ENCODE data around the gene MAN2C1. TPM values are rescaled to one million over a fixed set of nuclear protein-coding genes. Genes with fewer than 3 reads are reported as not detected.
A peak's percentile ranks its signal among the peaks of the same experiment; 100 is the strongest.

The MAN2C1 gene
- total and polyA plus RNA-seq, 4 experiments from 2014 or later, result 32.2 to 449 (median 243) TPM

DNA sequence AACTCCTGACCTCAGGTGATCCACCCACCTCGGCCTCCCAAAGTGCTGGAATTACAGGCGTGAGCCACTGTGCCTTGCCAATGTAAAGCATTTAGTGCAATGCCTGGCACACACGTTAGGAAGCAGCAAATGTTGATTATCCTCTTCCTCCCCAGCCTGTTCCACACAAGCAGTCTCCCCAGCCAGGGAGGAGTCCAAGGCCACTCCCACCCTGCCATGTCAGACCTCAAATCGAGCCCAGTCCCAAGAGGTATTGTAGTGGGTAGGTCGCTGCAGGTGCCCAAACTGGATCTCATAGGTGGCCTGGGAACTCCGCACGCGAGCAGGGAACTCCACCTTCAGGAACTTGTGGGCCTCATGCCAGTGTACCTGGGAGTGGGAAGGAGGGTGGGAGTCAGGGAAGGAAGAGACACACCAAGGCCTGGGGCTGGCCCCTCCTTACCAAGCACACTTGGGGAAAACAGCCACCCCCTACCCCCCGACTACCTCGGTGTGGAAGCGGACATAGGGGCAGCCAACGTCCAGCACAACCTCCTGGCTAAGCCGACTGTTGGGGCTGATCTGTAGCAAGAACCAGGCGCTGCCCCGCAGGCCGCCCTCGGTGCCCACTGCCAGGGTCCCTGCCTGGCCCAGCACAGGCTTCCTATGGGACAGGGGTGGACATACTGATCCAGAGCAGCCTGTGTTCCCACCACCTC lies 10.3 kb downstream of the MAN2C1 start:
- Mint-ChIP-seq H3K27ac (peak overlapping the region in 2 of 7 donors; percentile 32 to 57), H3K36me3 (peaks cover 7 to 38% of the 10 kb centered on the region in 2 donors), H3K9me3 (no peaks in the 10 kb centered on the region), H3K4me3 (no peak overlapping the region), H3K4me1 (peaks cover 0 to under 1% (median 0%) of the 10 kb centered on the region in 4 donors), H3K27me3 (no peaks in the 10 kb centered on the region)
- Histone ChIP-seq H3K9me3 (ENCODE audit: control insufficient read depth in 1 of 2, low read length in 2 of 2) (no peaks in the 10 kb centered on the region), H3K4me1 (ENCODE audit: insufficient read depth, low read length) (no peaks in the 10 kb centered on the region), H3K4me3 (ENCODE audit: low read length in 2 of 2) (no peak overlapping the region), H3K27ac (ENCODE audit: low read depth, low read length) (no peak overlapping the region), H3K36me3 (ENCODE audit: insufficient read depth, low read length) (peaks cover 41% of the 10 kb centered on the region), H3K27me3 (ENCODE audit: insufficient read depth, low read length) (no peaks in the 10 kb centered on the region)
- CTCF ChIA-PET (ENCODE audit: partially characterized antibody), result interaction anchor here (1.6 kb wide), 1 partner anchor 9 kb away, joined by 4 read pairs; no protein-coding TSS in a partner anchor
- intact Hi-C loops (cut with micrococcal nuclease), result no loop called here
- POLR2A ChIA-PET (ENCODE audit: partially characterized antibody), result no interaction called here
- DNase-seq, result no peak

DNA sequence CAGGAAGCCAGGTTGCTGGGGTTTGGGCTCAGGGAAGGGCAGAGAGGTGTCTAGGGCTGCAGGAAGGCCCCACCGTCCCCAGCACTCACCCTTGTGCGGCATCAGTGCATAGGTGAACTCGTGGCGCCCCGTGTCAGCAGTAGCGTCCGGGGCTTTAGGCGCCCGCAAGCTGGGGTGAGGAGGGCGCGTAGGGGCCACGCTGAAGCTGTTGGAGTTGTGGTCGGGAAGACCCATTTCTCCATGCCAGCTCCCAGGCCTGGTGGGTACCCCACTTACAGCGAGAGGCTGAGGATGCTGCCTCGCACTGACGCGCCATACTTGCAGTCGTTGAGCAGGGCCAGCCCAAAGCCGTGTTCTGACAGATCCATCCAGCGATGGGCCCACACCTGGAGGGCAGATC lies 11.9 kb downstream of the MAN2C1 start:
- Mint-ChIP-seq H3K36me3 (peaks cover 7 to 35% of the 10 kb centered on the region in 2 donors), H3K27ac (no peak overlapping the region), H3K4me1 (peaks cover 0 to 1% (median 0%) of the 10 kb centered on the region in 4 donors), H3K4me3 (no peak overlapping the region), H3K27me3 (no peaks in the 10 kb centered on the region), H3K9me3 (no peaks in the 10 kb centered on the region)
- H3K27ac ChIP-seq (ENCODE audit: low read depth, low read length), result no peak overlapping the region
- H3K4me1 ChIP-seq (ENCODE audit: insufficient read depth, low read length), result no peaks in the 10 kb centered on the region
- H3K4me3 ChIP-seq (ENCODE audit: low read length in 2 of 2), result no peak overlapping the region
- peaks cover 24% of the 10 kb centered on the region for H3K36me3 ChIP-seq (ENCODE audit: insufficient read depth, low read length)
- POLR2A ChIA-PET (ENCODE audit: partially characterized antibody), result interaction anchor here (1.0 to 1.5 kb wide), 2 partner anchors 9 to 12 kb away, joined by 3 to 6 read pairs; partner anchors contain the start of genes MAN2C1 and NEIL1
- H3K27me3 ChIP-seq (ENCODE audit: insufficient read depth, low read length), result no peaks in the 10 kb centered on the region
- DNase-seq, result no peak
- H3K9me3 ChIP-seq (ENCODE audit: control insufficient read depth in 1 of 2, low read length in 2 of 2), result no peaks in the 10 kb centered on the region
- intact Hi-C loops (cut with micrococcal nuclease), result no loop called here
- CTCF ChIA-PET (ENCODE audit: partially characterized antibody), result no interaction called here

DNA sequence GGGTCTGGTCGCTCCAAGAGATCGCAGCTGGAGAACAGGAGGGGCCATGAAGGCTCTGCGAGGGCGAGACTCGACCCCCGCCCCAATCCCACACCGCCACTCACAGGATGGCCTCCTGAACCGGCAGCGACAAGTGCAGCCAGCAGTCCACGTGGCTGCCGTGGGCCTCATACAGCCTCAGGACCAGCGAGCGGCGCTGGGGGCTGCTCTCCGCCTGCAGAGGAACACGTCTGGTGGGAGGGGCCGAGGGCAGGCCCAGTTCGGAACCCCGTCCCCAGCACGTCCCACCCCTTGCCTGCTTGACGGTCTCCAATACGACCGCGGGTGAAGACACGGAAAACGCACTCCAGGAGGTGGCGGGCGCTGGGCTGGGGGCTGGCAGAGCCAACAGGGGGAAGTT lies 12.4 kb downstream of the MAN2C1 start:
- Mint-ChIP-seq H3K4me1 (peaks cover 0 to 4% (median under 1%) of the 10 kb centered on the region in 4 donors), H3K9me3 (peaks cover 0 to 3% (median 0%) of the 10 kb centered on the region in 8 donors), H3K36me3 (peaks cover 3 to 31% of the 10 kb centered on the region in 2 donors), H3K27me3 (no peaks in the 10 kb centered on the region), H3K27ac (peak overlapping the region in 1 of 7 donors; percentile 44), H3K4me3 (no peak overlapping the region)
- Histone ChIP-seq H3K9me3 (ENCODE audit: control insufficient read depth in 1 of 2, low read length in 2 of 2) (no peaks in the 10 kb centered on the region), H3K36me3 (ENCODE audit: insufficient read depth, low read length) (peaks cover 21% of the 10 kb centered on the region), H3K27ac (ENCODE audit: low read depth, low read length) (no peak overlapping the region), H3K4me3 (ENCODE audit: low read length in 2 of 2) (no peak overlapping the region), H3K4me1 (ENCODE audit: insufficient read depth, low read length) (no peaks in the 10 kb centered on the region), H3K27me3 (ENCODE audit: insufficient read depth, low read length) (no peaks in the 10 kb centered on the region)
- POLR2A ChIA-PET (ENCODE audit: partially characterized antibody), result interaction anchor here (1.0 to 1.5 kb wide), 2 partner anchors 9 to 13 kb away, joined by 3 to 6 read pairs; partner anchors contain the start of genes MAN2C1 and NEIL1
- CTCF ChIA-PET (ENCODE audit: partially characterized antibody), result no interaction called here
- no peak for DNase-seq
- intact Hi-C loops (cut with micrococcal nuclease), result no loop called here

DNA sequence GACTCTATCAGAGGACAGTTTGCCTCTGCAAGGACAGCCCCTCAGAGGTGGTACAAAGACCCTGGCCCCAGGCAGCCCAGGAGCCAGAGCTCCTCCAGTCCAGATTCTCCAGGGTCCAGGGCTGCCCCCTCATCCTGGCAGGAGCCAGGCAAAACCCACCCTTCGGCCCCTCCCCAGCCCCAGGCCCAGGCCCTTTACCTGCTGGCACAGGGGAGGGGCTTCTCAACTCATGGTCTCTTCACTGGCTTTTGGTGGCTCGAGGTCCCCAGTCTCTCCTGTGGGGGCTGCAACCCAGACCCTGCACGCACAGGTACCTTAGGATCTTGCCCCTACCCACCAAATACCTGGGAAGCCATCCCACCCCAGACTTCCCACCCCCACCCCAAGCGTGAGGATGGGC lies 13.0 kb downstream of the MAN2C1 start:
- intact Hi-C loops (cut with micrococcal nuclease), result no loop called here
- ChIA-PET CTCF (ENCODE audit: partially characterized antibody) (interaction anchor here (2.8 kb wide), 1 partner anchor 13 kb away, joined by 17 read pairs; the partner anchor contains the start of gene MAN2C1), POLR2A (ENCODE audit: partially characterized antibody) (interaction anchor here (10.1 kb wide), 1 partner anchor 12 kb away, joined by 148 read pairs; the partner anchor contains the start of gene MAN2C1)
- H3K36me3 ChIP-seq (ENCODE audit: insufficient read depth, low read length), result peaks cover 17% of the 10 kb centered on the region
- Mint-ChIP-seq H3K27ac (peak overlapping the region in 2 of 7 donors; percentile 35 to 44), H3K4me1 (peaks cover 0 to 10% (median 4%) of the 10 kb centered on the region in 4 donors), H3K36me3 (peaks cover 2 to 29% of the 10 kb centered on the region in 2 donors), H3K27me3 (no peaks in the 10 kb centered on the region), H3K4me3 (no peak overlapping the region), H3K9me3 (peaks cover 0 to 10% (median 0%) of the 10 kb centered on the region in 8 donors)
- H3K4me1 ChIP-seq (ENCODE audit: insufficient read depth, low read length), result peaks cover 6% of the 10 kb centered on the region
- H3K4me3 ChIP-seq (ENCODE audit: low read length in 2 of 2), result no peak overlapping the region
- no peaks in the 10 kb centered on the region for H3K9me3 ChIP-seq (ENCODE audit: control insufficient read depth in 1 of 2, low read length in 2 of 2)
- H3K27ac ChIP-seq (ENCODE audit: low read depth, low read length), result no peak overlapping the region
- no peak for DNase-seq
- no peaks in the 10 kb centered on the region for H3K27me3 ChIP-seq (ENCODE audit: insufficient read depth, low read length)

DNA sequence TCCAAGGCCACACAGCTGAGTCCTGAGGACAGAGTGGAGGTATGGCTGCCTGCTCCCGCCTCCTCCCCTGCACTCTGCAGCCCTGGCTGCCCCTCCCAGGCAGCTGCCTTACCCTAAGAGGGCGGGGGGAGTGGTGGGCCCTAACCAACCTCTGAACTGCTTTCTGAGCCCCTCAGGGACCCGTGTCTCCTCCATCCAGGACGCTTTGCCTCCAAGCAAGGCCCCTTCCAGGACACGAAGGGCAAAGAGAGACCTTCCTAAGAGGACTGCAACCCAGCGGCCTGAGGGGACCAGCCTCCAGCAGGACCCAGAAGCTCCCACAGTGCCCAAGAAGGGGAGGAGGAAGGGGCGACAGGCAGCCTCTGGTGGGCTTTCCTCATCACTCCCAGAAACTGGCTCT lies 14.0 kb downstream of the MAN2C1 start:
- Histone ChIP-seq H3K36me3 (ENCODE audit: insufficient read depth, low read length) (peaks cover 14% of the 10 kb centered on the region), H3K4me1 (ENCODE audit: insufficient read depth, low read length) (peaks cover 15% of the 10 kb centered on the region), H3K9me3 (ENCODE audit: control insufficient read depth in 1 of 2, low read length in 2 of 2) (peaks cover under 1 to 3% of the 10 kb centered on the region in 2 donors), H3K27ac (ENCODE audit: low read depth, low read length) (no peak overlapping the region), H3K27me3 (ENCODE audit: insufficient read depth, low read length) (no peaks in the 10 kb centered on the region), H3K4me3 (ENCODE audit: low read length in 2 of 2) (no peak overlapping the region)
- ChIA-PET CTCF (ENCODE audit: partially characterized antibody) (interaction anchor here (2.8 kb wide), 1 partner anchor 14 kb away, joined by 17 read pairs; the partner anchor contains the start of gene MAN2C1), POLR2A (ENCODE audit: partially characterized antibody) (interaction anchor here (1.3 to 10.1 kb wide), 3 partner anchors 13 to 293 kb away, joined by 3 to 148 read pairs (median 5); partner anchors contain the start of genes IMP3, MAN2C1 and SNX33)
- peaks cover 3 to 27% of the 10 kb centered on the region in 2 donors for H3K36me3 Mint-ChIP-seq
- H3K27ac Mint-ChIP-seq, result peak overlapping the region in 2 of 7 donors; percentile 42 to 53
- H3K9me3 Mint-ChIP-seq, result peaks cover 0 to 19% (median 7%) of the 10 kb centered on the region in 8 donors
- no peak for DNase-seq
- intact Hi-C loops (cut with micrococcal nuclease), result loop anchor here (5.0 kb wide), 1 partner anchor 98 kb away; the partner anchor contains the start of gene SIN3A
- no peak overlapping the region for H3K4me3 Mint-ChIP-seq
- H3K27me3 Mint-ChIP-seq, result no peaks in the 10 kb centered on the region
- H3K4me1 Mint-ChIP-seq, result peaks cover 8 to 19% (median 12%) of the 10 kb centered on the region in 4 donors

DNA sequence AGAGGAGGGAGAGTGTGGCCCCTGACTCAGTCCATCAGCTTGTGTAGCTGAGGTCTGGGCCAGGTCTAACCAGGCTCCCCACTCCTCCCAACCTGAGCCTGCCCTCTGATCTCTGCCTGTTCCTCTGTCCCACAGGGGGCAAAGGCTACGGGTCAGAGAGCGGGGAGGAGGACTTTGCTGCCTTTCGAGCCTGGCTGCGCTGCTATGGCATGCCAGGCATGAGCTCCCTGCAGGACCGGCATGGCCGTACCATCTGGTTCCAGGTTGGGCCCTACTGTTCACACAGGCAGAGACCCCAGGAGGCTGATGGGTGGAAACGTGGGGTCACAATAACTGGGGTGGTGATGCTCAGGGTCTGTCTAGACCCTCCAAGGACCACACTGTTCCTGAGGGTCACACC lies 14.8 kb downstream of the MAN2C1 start:
- POLR2A ChIA-PET (ENCODE audit: partially characterized antibody), result interaction anchor here (1.3 to 10.1 kb wide), 3 partner anchors 14 to 294 kb away, joined by 3 to 148 read pairs (median 5); partner anchors contain the start of genes IMP3, MAN2C1 and SNX33

More for the DNA sequence above, 14.8 kb downstream of the MAN2C1 start:
- Mint-ChIP-seq H3K27me3 (no peaks in the 10 kb centered on the region), H3K4me3 (peak overlapping the region in 1 of 8 donors; percentile 27), H3K4me1 (peaks cover 8 to 24% (median 16%) of the 10 kb centered on the region in 4 donors), H3K36me3 (peaks cover 3 to 23% of the 10 kb centered on the region in 2 donors), H3K27ac (peak overlapping the region in 4 of 7 donors; percentile 36 to 68 (median 50)), H3K9me3 (peaks cover 0 to 25% (median 9%) of the 10 kb centered on the region in 8 donors)
- H3K4me1 ChIP-seq (ENCODE audit: insufficient read depth, low read length), result peaks cover 24% of the 10 kb centered on the region
- no peak overlapping the region for H3K27ac ChIP-seq (ENCODE audit: low read depth, low read length)
- no peak for DNase-seq
- no peaks in the 10 kb centered on the region for H3K27me3 ChIP-seq (ENCODE audit: insufficient read depth, low read length)
- peaks cover 6 to 7% of the 10 kb centered on the region in 2 donors for H3K9me3 ChIP-seq (ENCODE audit: control insufficient read depth in 1 of 2, low read length in 2 of 2)
- CTCF ChIA-PET (ENCODE audit: partially characterized antibody), result interaction anchor here (2.8 kb wide), 1 partner anchor 15 kb away, joined by 17 read pairs; the partner anchor contains the start of gene MAN2C1
- intact Hi-C loops (cut with micrococcal nuclease), result loop anchor here (5.0 kb wide), 1 partner anchor 99 kb away; the partner anchor contains the start of gene SIN3A
- peaks cover 8% of the 10 kb centered on the region for H3K36me3 ChIP-seq (ENCODE audit: insufficient read depth, low read length)
- no peak overlapping the region for H3K4me3 ChIP-seq (ENCODE audit: low read length in 2 of 2)

Measured in CD4-positive, alpha-beta memory T cell (primary cell).